GM21619 (cell line): Measurements from ENCODE around the gene ALG11.
"Not testable (repeated sequence)": the region's sequence is repeated elsewhere in the genome, so short reads cannot be mapped to it uniquely, and the experiment has no call there.

Experiments
- ATAC-seq: cut with Tn5 transposase; IDR thresholded peaks from one replicate; pipeline ENCODE4 v1.9.1; 2021; ENCODE audit not compliant: unreplicated experiment

ALG11 gene

GRCh38 chr13:52026246-52026626 is 14.0 kb downstream of the ALG11 start:
- no peak for ATAC-seq

- ATAC-seq, result no peak
Measured at GRCh38 chr13:52027832-52028231, 15.6 kb downstream of the ALG11 start.

DNA sequence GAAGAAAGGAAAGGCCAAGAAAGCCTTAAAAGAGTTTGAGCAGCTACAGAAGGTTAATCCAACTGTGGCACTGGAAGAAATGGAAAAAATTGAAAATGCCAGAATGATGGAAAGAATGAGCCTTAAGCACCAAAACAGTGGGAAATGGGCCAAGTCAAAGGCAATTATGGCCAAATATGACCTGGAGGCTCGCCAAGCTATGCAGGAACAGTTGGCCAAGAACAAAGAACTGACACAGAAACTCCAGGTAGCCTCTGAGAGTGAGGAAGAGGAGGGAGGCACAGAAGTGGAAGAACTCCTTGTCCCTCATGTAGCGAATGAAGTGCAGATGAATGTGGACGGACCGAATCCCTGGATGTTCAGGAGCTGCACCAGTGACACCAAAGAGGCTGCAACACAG is 17.4 kb downstream of the ALG11 start:
- ATAC-seq, result no peak

- ATAC-seq, result not testable (repeated sequence)
Measured at GRCh38 chr13:52030401-52030800, 18.2 kb downstream of the ALG11 start.

DNA sequence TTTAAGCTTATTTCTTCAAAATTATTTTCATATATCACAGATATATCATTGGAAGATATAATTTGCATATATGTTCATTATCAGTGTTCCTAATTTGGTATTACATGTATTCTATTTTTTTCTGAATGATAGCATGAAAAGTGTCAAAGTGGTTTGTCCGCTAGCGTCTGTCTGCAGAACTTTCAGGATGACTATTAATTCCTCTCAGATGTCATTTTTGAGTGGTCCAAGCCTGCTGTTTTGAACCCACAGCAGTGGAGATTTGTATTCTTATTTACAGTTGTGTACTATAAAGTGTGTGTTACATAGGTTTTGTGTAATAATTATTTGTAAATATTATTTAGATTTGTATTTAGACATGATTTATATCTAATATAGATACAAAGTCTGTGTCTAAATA is 20.8 kb downstream of the ALG11 start:
- ATAC-seq, result no peak

GRCh38 chr13:52034616-52035226 is 22.5 kb downstream of the ALG11 start:
- no peak for ATAC-seq

DNA sequence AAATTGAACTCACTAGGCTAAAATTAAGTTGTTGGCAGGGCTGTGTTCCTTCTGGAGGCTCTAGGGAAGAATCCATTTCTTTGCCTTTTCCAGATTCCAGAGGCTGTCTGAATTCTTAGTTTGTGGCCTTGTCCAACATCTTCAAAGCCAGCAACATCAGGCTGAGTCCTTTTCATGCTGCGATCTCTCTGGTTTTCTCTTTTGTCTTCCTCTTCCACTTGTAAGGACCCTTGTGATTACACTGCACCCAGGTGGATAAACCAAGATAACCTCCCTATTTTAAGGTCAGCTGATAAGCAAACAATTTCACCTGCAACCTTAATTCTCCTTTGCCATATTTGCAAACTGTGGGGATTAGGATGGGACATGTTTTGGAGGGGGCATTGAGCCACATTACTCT is 23.8 kb downstream of the ALG11 start:
- no peak for ATAC-seq

DNA sequence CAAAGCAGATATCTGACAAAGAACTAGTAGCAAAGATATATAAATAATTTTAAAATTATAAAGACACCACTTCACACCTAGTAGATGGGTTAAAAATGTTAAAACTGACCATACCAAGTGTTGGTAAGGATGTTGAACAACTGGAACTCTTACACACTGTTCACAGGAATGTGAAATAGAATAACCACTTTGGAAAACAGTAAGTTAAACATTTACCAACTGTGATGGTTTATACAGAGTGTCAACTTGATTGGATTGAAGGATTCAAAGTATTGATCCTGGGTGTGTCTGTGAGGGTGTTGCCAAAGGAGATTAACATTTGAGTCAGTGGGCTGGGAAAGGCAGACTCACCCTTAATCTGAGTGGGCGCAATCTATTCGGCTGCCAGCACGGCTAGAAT is 31.5 kb downstream of the ALG11 start:
- ATAC-seq, result no peak

- no peak for ATAC-seq
Measured at GRCh38 chr13:52047463-52047862, 35.3 kb downstream of the ALG11 start.

- ATAC-seq, result no peak
Measured at GRCh38 chr13:52048516-52048915, 36.3 kb downstream of the ALG11 start.

GRCh38 chr13:52051400-52051799 is 39.2 kb downstream of the ALG11 start:
- ATAC-seq, result no peak

- ATAC-seq, result no peak
Measured at GRCh38 chr13:52053460-52053859, 41.3 kb downstream of the ALG11 start.

GRCh38 chr13:52061064-52061463 is 48.9 kb downstream of the ALG11 start:
- not testable (repeated sequence) for ATAC-seq

GRCh38 chr13:52061587-52061986 is 49.4 kb downstream of the ALG11 start:
- ATAC-seq, result no peak

GRCh38 chr13:52067237-52067636 is 55.0 kb downstream of the ALG11 start:
- no peak for ATAC-seq

GRCh38 chr13:52070929-52071523 is 58.8 kb downstream of the ALG11 start:
- no peak for ATAC-seq
